ENCODE results near the gene MSANTD4. TPM values are rescaled to one million over a fixed set of nuclear protein-coding genes. Genes with fewer than 3 reads are reported as not detected.

The MSANTD4 gene
- total RNA-seq, 2 experiments from 2014 or later = 11.5 to 12.0 TPM

Other genes with a start within 250 kb of the MSANTD4 start
- gene KBTBD3, start 55.1 kb upstream of the MSANTD4 start, total RNA-seq = 1 to 10 TPM; 6.6 to 7.9 TPM
- gene AASDHPPT, start 55.4 kb upstream of the MSANTD4 start, total RNA-seq = 10 to 100 TPM; 36.2 to 37.1 TPM